Vagina (tissue), 2 donors: ENCODE measurements around the gene IRX4. TPM values are rescaled to one million over a fixed set of nuclear protein-coding genes. Genes with fewer than 3 reads are reported as not detected.

Experiments
- DNase-seq, 2 donors: peaks; one replicate each; pipeline ENCODE4 v3.0.0-alpha.2; 2017; ENCODE audit errors: extremely low spot score in 2 of 2
- H3K27ac ChIP-seq: fragments of 200-600 bp; sonication (generic); one replicate; pipeline ENCODE4 v1.5.1; 2019
- H3K27me3 ChIP-seq: fragments of 200-600 bp; sonication (generic); one replicate; pipeline ENCODE4 v1.5.1; 2019
- H3K36me3 ChIP-seq, 2 donors: fragments of 200-600 bp; sonication (generic); one replicate each; pipeline ENCODE4 v1.5.1; 2017 to 2019
- H3K4me1 ChIP-seq: fragments of 200-600 bp; sonication (generic); one replicate; pipeline ENCODE4 v1.5.1; 2019
- H3K4me3 ChIP-seq, 2 donors: fragments of 200-600 bp; sonication (generic); 1 replicate in 1 of 2; 2 replicates in 1 of 2; pipeline ENCODE4 v1.5.1; 2016 to 2019
- H3K9me3 ChIP-seq: fragments of 200-600 bp; sonication (generic); one replicate; pipeline ENCODE4 v1.5.1; 2019
- POLR2A ChIP-seq, 2 donors: fragments of 450-650 bp; IDR thresholded peaks; one replicate each; pipeline ENCODE4 v1.6.1; 2017; ENCODE audit warnings: antibody characterized with exemption in 2 of 2, mild to moderate bottlenecking in 2 of 2, moderate library complexity in 2 of 2
- POLR2AphosphoS5 ChIP-seq, 2 donors: sonication (generic); formaldehyde crosslinking; IDR thresholded peaks; one replicate each; pipeline ENCODE4 v1.9.0; 2017; ENCODE audit warnings: antibody characterized with exemption in 2 of 2, mild to moderate bottlenecking in 2 of 2, low read depth in 1 of 2; ENCODE audit not compliant: insufficient read depth in 1 of 2
- intact Hi-C: fragments of 100-400 bp; cut with DNase I; formaldehyde crosslinking; loops from one replicate; pipeline ENCODE4 v1.15.1; 2023
- total RNA-seq: library from RNA; depleted of rRNA; stranded (reverse); fragments of >200 nt; gene quantifications from one replicate; pipeline ENCODE4 v1.2.3, GENCODE V29; 2016
- TF ChIP-seq, protein P1 (sequence below), 3 experiments: fragments of 450-650 bp in 2 of 3; fragments of 200-600 bp in 1 of 3; sonication (generic) in 1 of 3; IDR thresholded peaks; one replicate each; pipeline ENCODE4 v1.5.1; 2017 to 2019; ENCODE audit warnings: antibody characterized with exemption in 3 of 3, mild to moderate bottlenecking in 2 of 3, moderate library complexity in 2 of 3

Gene IRX4
- total RNA-seq, 1 donor from 2014 or later: 26.8 TPM

DNA sequence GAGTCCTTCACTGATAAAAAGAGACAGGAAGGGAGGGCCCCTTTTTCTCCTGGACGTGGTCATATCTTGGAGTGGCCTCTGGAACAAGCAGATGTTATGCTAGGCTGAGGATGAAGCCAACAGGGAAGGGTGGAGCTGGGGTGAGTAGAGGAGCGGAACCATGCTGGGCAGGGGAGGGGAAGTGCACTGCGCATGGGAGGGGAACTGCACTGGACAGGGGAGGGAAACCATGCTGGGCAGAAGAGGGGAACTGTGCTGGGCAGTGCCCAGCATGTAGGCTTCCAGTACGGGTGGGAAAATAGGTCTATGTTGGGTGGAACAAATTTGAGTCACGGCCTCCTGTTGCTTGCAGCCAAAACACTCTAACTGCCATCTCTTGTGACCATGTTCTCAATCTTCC, 19.3 kb upstream of the IRX4 start:
- DNase-seq: no peak
- no peak for TF ChIP-seq POLR2A (IDR thresholded peaks at IDR 0.05)
- TF ChIP-seq, protein P1, sequence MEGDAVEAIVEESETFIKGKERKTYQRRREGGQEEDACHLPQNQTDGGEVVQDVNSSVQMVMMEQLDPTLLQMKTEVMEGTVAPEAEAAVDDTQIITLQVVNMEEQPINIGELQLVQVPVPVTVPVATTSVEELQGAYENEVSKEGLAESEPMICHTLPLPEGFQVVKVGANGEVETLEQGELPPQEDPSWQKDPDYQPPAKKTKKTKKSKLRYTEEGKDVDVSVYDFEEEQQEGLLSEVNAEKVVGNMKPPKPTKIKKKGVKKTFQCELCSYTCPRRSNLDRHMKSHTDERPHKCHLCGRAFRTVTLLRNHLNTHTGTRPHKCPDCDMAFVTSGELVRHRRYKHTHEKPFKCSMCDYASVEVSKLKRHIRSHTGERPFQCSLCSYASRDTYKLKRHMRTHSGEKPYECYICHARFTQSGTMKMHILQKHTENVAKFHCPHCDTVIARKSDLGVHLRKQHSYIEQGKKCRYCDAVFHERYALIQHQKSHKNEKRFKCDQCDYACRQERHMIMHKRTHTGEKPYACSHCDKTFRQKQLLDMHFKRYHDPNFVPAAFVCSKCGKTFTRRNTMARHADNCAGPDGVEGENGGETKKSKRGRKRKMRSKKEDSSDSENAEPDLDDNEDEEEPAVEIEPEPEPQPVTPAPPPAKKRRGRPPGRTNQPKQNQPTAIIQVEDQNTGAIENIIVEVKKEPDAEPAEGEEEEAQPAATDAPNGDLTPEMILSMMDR (IDR thresholded peaks at IDR 0.05): no peak
- no peak for TF ChIP-seq POLR2AphosphoS5 (IDR thresholded peaks at IDR 0.05; ENCODE audit: insufficient read depth in 1 of 2, low read depth in 1 of 2)
- Histone ChIP-seq H3K27me3 (no peaks in the 10 kb centered on the region), H3K27ac (no peak overlapping the region), H3K4me1 (no peaks in the 10 kb centered on the region), H3K36me3 (no peaks in the 10 kb centered on the region), H3K9me3 (no peaks in the 10 kb centered on the region), H3K4me3 (no peak overlapping the region)
- intact Hi-C loops: no loop called here

- TF ChIP-seq, protein P1 (IDR thresholded peaks at IDR 0.05): no peak
- TF ChIP-seq POLR2A (IDR thresholded peaks at IDR 0.05) (no peak), POLR2AphosphoS5 (IDR thresholded peaks at IDR 0.05; ENCODE audit: insufficient read depth in 1 of 2, low read depth in 1 of 2) (no peak)
- H3K27ac ChIP-seq: no peak overlapping the region
- intact Hi-C loops: no loop called here
- DNase-seq: no peak
- H3K27me3 ChIP-seq: no peaks in the 10 kb centered on the region
- H3K4me1 ChIP-seq: no peaks in the 10 kb centered on the region
- H3K36me3 ChIP-seq: no peaks in the 10 kb centered on the region
- no peak overlapping the region for H3K4me3 ChIP-seq
- no peaks in the 10 kb centered on the region for H3K9me3 ChIP-seq
Measured at GRCh38 chr5:1901061-1901460, 18.3 kb upstream of the IRX4 start.

DNA sequence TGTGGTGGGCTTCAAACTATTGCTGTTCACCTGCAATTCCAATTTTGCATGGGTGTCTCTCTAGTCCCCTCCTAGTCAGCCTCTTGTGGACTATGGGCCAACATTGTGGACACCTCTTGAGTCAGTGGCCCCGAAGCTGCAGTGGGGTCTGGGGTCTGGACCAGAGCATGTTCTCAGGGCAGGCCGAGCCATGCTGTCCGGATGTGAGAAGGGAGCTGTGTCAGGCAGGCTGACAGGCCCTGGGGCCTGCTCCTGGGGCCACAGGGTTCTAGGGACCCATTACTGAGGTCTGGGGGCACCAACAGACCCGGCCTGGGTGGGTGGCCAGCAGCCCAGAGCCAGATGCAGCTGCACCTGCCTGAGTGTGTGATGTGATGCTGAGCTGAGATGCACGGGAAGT, 16.5 kb upstream of the IRX4 start:
- H3K27ac ChIP-seq: no peak overlapping the region
- no peak for DNase-seq
- intact Hi-C loops: no loop called here
- no peaks in the 10 kb centered on the region for H3K27me3 ChIP-seq
- H3K9me3 ChIP-seq: no peaks in the 10 kb centered on the region
- no peaks in the 10 kb centered on the region for H3K4me1 ChIP-seq
- no peak for TF ChIP-seq POLR2AphosphoS5 (IDR thresholded peaks at IDR 0.05; ENCODE audit: insufficient read depth in 1 of 2, low read depth in 1 of 2)
- TF ChIP-seq, protein P1 (IDR thresholded peaks at IDR 0.05): no peak
- no peak for TF ChIP-seq POLR2A (IDR thresholded peaks at IDR 0.05)
- no peak overlapping the region for H3K4me3 ChIP-seq
- no peaks in the 10 kb centered on the region for H3K36me3 ChIP-seq

GRCh38 chr5:1897816-1898450, 15.2 kb upstream of the IRX4 start:
- Histone ChIP-seq H3K4me3 (no peak overlapping the region), H3K27me3 (no peaks in the 10 kb centered on the region), H3K4me1 (no peaks in the 10 kb centered on the region), H3K27ac (no peak overlapping the region), H3K36me3 (no peaks in the 10 kb centered on the region), H3K9me3 (no peaks in the 10 kb centered on the region)
- intact Hi-C loops: no loop called here
- no peak for DNase-seq
- TF ChIP-seq POLR2AphosphoS5 (IDR thresholded peaks at IDR 0.05; ENCODE audit: insufficient read depth in 1 of 2, low read depth in 1 of 2): no peak

DNA sequence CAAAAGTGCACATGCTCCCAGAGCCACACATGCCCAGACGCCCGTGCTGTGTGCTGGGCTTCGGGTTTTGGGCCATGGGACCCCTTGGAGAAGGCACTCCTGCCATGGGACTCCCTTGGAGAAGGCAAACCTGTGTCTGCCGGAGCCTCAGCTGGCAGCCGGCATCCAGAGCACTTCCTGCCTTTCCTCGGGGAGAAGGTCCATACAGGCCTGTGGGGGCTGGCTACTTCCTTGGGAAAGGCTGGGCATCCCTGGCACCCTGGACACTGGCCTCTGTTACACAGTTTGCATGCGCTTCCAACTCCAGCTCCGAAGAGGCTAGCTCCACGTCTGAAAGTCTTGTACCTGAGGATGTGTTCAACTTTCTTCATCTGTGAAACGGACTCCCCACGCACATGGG, 14.7 kb upstream of the IRX4 start:
- Histone ChIP-seq H3K27ac (no peak overlapping the region), H3K27me3 (no peaks in the 10 kb centered on the region), H3K9me3 (no peaks in the 10 kb centered on the region), H3K36me3 (no peaks in the 10 kb centered on the region), H3K4me1 (no peaks in the 10 kb centered on the region), H3K4me3 (no peak overlapping the region)
- DNase-seq: no peak
- TF ChIP-seq, protein P1 (IDR thresholded peaks at IDR 0.05): no peak
- TF ChIP-seq POLR2AphosphoS5 (IDR thresholded peaks at IDR 0.05; ENCODE audit: insufficient read depth in 1 of 2, low read depth in 1 of 2): no peak
- TF ChIP-seq POLR2A (IDR thresholded peaks at IDR 0.05): no peak
- intact Hi-C loops: no loop called here
